Pulmonary artery endothelial cell (primary cell): ENCODE data around the gene UFD1. TPM values are rescaled to one million over a fixed set of nuclear protein-coding genes. Genes with fewer than 3 reads are reported as not detected.

ENCODE experiments used
- DNase-seq: peaks from one replicate; pipeline ENCODE4 v3.0.0-alpha.2; 2011; ENCODE audit warnings: low read depth, low spot score
- total RNA-seq: library from RNA; depleted of rRNA; stranded (reverse); fragments of >200 nt; gene quantifications from 2 replicates; pipeline ENCODE4 v1.2.3, GENCODE V29; 2014

The UFD1 gene
- total RNA-seq, 1 donor from 2014 or later = 166 TPM

- no peak for DNase-seq
These were observed 7.4 kb downstream of the UFD1 start for GRCh38 chr22:19471572-19471971.

- DNase-seq = no peak
These were observed 9.0 kb downstream of the UFD1 start for GRCh38 chr22:19470010-19470409.

GRCh38 chr22:19469421-19469820, 9.6 kb downstream of the UFD1 start:
- no peak for DNase-seq

- DNase-seq = no peak
These were observed 11.1 kb downstream of the UFD1 start for GRCh38 chr22:19467912-19468311.

- no peak for DNase-seq
These were observed 11.9 kb downstream of the UFD1 start for GRCh38 chr22:19466848-19467752.

GRCh38 chr22:19466126-19466716, 12.8 kb downstream of the UFD1 start:
- DNase-seq = no peak

GRCh38 chr22:19464975-19465374, 14.0 kb downstream of the UFD1 start:
- DNase-seq = no peak

GRCh38 chr22:19464546-19464945, 14.4 kb downstream of the UFD1 start:
- DNase-seq = no peak

GRCh38 chr22:19463491-19464469, 15.2 kb downstream of the UFD1 start:
- no peak for DNase-seq

- no peak for DNase-seq
These were observed 16.0 kb downstream of the UFD1 start for GRCh38 chr22:19463008-19463407.

- DNase-seq = no peak
These were observed 17.5 kb downstream of the UFD1 start for GRCh38 chr22:19461506-19461905.

- no peak for DNase-seq
These were observed 19.0 kb downstream of the UFD1 start for GRCh38 chr22:19460036-19460435.

- no peak for DNase-seq
These were observed 21.1 kb downstream of the UFD1 start for GRCh38 chr22:19457828-19458428.

- no peak for DNase-seq
These were observed 22.5 kb downstream of the UFD1 start for GRCh38 chr22:19456541-19456940.

- DNase-seq = no peak
These were observed 23.2 kb downstream of the UFD1 start for GRCh38 chr22:19455585-19456370.

GRCh38 chr22:19455033-19455432, 24.0 kb downstream of the UFD1 start:
- no peak for DNase-seq

GRCh38 chr22:19454156-19454555, 24.8 kb downstream of the UFD1 start:
- DNase-seq = no peak

- no peak for DNase-seq
These were observed 25.3 kb downstream of the UFD1 start for GRCh38 chr22:19453718-19454117.

- no peak for DNase-seq
These were observed 27.4 kb downstream of the UFD1 start for GRCh38 chr22:19451570-19451969.

- DNase-seq = no peak
These were observed 28.4 kb downstream of the UFD1 start for GRCh38 chr22:19450363-19451175.
